ENCODE results near the gene CAV3.

CAV3 gene

DNA sequence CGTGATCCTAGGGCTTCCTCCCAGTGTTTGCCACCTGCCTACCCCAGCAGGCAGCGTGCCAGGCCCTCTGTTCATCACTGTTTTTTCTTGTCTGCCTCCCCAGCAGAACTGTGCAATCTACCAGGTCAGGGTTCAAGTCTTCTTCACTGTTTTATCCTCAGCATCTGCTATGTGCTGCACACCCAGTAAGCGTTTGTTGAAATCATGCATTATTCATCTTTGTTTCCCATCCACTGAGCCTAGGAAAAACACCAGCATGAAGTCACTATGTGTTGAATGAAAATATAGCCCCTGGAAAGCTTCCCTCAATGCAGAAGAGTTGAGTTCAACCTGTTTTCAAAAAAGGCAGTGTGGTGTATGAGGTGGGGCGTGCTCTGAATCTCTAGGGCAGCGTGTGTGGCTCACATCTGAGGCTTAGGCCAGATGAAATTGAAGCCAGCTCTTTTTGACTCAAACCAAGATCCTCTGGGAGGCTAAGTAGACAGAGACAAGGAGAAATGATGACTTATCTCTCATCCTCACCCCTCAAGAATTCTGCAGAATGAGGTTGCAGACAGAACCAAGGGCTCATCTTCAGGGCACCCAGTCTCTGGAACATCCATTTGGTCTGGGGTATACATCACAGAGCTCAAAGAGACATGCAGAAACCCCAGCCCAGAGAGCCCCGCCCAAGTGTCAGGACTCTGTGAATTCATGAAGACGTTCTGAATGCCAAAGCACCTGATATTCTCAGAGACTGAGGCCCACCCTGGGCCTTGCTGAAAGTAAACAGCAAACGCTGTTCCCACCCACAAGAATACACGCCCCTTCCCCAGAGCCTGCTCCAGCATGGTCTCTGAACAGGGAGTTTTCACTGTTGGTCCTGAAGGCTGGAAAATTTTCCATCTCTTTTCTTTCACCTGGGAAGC lies 5.7 kb upstream of the CAV3 start:
- H3K4me1 Mint-ChIP-seq = no peaks in the 10 kb centered on the region
- H3K9me3 Mint-ChIP-seq = peaks cover 8% of the 10 kb centered on the region
- no peaks in the 10 kb centered on the region for H3K36me3 Mint-ChIP-seq
- H3K4me3 Mint-ChIP-seq = no peak overlapping the region
- H3K27me3 Mint-ChIP-seq = peaks cover 11% of the 10 kb centered on the region
- ATAC-seq = no peak
- H3K27ac Mint-ChIP-seq = no peak overlapping the region

DNA sequence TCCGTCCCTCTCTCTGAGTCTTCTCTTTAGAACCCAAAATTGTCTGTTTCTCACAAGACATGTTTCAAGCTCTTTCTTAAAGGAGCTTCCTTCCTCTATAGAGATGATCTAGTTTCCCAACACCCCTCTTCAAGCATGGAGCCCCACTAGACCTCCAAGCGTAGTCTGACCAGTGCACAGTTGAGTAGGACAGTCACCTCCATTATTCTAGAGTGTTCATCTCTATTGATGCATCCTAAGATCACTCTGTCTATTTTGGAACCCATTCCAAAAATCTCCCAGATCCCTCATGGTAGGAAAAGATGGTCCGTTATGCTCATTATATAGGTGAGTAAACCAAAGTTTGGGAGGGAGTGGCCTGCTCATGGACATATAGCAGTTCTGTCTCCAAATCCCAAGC lies 4.1 kb upstream of the CAV3 start:
- H3K4me1 Mint-ChIP-seq = no peaks in the 10 kb centered on the region
- H3K27me3 Mint-ChIP-seq = peaks cover 21% of the 10 kb centered on the region
- no peak overlapping the region for H3K4me3 Mint-ChIP-seq
- no peak overlapping the region for H3K27ac Mint-ChIP-seq
- H3K9me3 Mint-ChIP-seq = peaks cover 8% of the 10 kb centered on the region
- H3K36me3 Mint-ChIP-seq = no peaks in the 10 kb centered on the region
- ATAC-seq = no peak

DNA sequence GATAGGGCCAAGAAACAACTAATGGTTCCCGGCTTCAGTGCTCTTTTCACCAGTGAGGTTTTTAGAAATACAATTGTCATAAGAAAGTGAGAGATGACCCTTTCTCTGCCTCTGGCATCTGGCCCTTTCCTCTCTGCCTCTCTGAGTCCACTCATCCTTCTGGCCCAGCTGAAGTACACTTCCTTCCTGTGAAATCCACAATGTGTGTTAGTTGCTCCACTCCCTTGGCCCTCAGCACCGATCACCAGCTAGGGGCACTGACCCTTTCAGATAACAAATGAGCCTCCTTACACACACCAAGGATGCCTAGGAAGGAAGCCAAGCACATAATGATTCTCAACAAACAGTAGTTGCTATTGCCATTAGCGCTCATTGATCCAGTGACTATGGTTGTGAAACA lies 2.9 kb upstream of the CAV3 start:
- no peak for ATAC-seq

DNA sequence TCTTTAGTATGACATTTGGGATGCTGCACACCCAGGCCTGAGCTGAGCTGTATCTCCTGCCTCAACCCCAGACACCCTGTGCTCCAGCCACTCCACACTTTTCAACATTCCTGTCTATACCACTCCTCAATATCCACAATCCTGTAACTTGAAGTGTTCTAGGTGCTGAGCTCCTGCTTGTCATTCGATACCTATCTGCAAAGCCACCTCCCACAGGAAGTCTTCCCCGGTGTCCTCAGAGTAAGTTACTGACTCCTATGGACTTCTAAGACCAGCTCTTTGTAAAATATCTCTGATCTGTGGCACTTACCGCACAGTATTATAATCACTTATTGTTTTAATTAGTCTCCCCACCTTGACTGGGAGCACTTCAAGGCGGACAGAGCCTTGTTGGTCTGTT lies 1.2 kb upstream of the CAV3 start:
- Mint-ChIP-seq H3K4me3 (no peak overlapping the region), H3K36me3 (no peaks in the 10 kb centered on the region), H3K27ac (no peak overlapping the region), H3K27me3 (peaks cover 44% of the 10 kb centered on the region), H3K4me1 (no peaks in the 10 kb centered on the region), H3K9me3 (no peaks in the 10 kb centered on the region)
- ATAC-seq = no peak

More for the DNA sequence above, 2.9 kb upstream of the CAV3 start:
- Mint-ChIP-seq H3K27ac (no peak overlapping the region), H3K4me3 (no peak overlapping the region), H3K4me1 (no peaks in the 10 kb centered on the region), H3K36me3 (no peaks in the 10 kb centered on the region), H3K9me3 (peaks cover 8% of the 10 kb centered on the region), H3K27me3 (peaks cover 27% of the 10 kb centered on the region)

DNA sequence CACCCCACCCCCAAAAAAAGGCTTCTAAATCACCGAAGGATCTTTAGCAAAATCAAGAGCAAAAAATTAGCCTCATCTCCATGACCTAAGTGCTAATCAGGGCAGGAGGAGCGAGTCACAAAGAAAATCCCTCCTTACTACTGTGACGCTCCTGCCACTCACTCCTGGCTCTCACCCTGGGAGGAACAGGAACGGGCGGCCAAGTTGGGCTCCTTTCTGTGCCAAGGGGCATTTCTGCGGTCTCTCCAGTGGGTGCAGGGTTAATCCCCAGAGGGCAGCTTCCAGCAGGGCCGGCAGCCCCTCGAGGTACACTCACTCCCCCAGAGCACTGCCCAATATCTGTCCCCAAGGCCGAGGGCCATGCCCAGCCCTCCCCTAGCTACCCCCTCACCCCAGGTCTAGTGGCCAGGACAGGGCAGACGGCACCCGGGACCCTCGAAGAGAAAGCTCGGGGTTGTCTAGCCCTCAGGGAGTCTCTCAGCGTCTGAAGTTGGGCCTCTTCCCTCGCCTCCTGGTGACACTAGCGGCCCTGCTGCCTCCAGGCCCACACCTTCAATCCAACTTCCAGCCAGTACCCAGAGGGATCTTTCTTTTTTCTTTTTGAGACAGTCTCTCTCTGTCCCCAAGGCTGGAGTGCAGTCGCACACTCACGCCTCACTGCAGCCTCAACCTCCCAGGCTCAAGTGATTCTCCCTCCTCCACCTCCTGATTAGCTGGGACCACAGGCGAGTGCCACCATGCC lies 706 bp downstream of the CAV3 start:
- H3K27me3 Mint-ChIP-seq = peaks cover 57% of the 10 kb centered on the region
- ATAC-seq = no peak
- H3K27ac Mint-ChIP-seq = no peak overlapping the region
- H3K9me3 Mint-ChIP-seq = no peaks in the 10 kb centered on the region
- no peak overlapping the region for H3K4me3 Mint-ChIP-seq
- H3K36me3 Mint-ChIP-seq = no peaks in the 10 kb centered on the region
- H3K4me1 Mint-ChIP-seq = no peaks in the 10 kb centered on the region

DNA sequence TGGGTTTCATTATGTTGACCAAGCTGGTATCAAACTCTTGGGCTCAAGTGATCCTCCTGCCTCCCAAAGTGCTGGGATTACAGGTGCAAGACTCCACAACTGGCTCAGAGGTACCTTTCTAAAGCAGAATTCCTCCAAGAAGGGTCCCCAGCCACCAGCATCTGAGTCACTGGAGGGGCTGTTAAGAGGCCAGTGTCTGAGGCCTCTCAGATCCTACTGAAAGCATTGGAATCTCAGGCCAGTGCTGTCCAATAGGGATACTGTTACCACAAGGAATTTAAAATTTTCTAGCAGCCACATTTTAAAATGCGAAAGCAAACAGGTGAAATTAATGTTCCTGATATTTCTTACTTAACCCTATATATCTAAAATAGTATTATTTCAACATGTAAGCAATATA lies 1.3 kb downstream of the CAV3 start:
- H3K27me3 Mint-ChIP-seq = peaks cover 57% of the 10 kb centered on the region
- no peak overlapping the region for H3K4me3 Mint-ChIP-seq
- H3K4me1 Mint-ChIP-seq = no peaks in the 10 kb centered on the region
- H3K9me3 Mint-ChIP-seq = no peaks in the 10 kb centered on the region
- no peaks in the 10 kb centered on the region for H3K36me3 Mint-ChIP-seq
- ATAC-seq = no peak
- no peak overlapping the region for H3K27ac Mint-ChIP-seq

DNA sequence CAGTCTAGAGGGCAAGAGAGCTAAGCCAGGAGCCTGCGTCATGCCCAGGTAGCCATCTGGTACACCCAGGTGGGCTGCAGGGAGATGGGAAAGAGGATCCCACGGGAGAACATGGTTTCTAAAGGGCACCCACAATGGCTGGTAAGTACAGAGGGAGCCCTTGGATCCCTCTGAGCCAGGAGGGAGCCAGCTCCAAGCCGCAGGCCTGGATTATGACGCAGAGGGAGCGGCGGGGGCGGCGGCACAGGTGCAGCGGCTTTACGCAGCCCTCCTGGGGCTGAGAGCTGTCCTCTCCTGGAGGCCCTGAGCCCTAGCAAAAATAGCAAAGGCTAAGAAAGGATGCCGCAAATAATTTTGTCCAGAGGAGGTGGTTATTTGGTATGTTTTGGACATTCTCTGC lies 2.8 kb downstream of the CAV3 start:
- no peaks in the 10 kb centered on the region for H3K36me3 Mint-ChIP-seq
- no peaks in the 10 kb centered on the region for H3K9me3 Mint-ChIP-seq
- no peak overlapping the region for H3K4me3 Mint-ChIP-seq
- H3K27me3 Mint-ChIP-seq = peaks cover 58% of the 10 kb centered on the region
- H3K27ac Mint-ChIP-seq = no peak overlapping the region
- ATAC-seq = no peak
- no peaks in the 10 kb centered on the region for H3K4me1 Mint-ChIP-seq

DNA sequence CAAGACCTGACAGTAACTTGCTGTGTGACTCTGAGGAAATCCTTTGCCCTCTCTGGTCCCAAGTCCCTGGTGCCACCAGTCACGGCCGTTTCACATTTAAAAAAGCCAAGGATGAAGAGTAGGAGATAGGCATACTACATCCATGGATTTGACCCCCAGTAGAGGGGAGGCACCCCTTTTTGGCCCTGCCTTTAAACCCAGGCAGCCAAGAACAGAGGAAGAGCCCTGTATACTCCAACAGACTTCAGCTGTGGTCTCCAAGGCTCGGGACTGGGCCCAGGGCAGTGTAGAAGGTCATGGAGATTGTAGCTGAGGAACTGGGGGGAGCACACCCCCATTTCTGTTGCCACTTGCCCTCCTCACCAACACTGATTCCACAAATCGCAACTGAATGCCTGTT lies 3.7 kb downstream of the CAV3 start:
- Mint-ChIP-seq H3K4me1 (no peaks in the 10 kb centered on the region), H3K9me3 (no peaks in the 10 kb centered on the region), H3K4me3 (no peak overlapping the region), H3K27ac (no peak overlapping the region), H3K36me3 (no peaks in the 10 kb centered on the region), H3K27me3 (peaks cover 61% of the 10 kb centered on the region)
- no peak for ATAC-seq

DNA sequence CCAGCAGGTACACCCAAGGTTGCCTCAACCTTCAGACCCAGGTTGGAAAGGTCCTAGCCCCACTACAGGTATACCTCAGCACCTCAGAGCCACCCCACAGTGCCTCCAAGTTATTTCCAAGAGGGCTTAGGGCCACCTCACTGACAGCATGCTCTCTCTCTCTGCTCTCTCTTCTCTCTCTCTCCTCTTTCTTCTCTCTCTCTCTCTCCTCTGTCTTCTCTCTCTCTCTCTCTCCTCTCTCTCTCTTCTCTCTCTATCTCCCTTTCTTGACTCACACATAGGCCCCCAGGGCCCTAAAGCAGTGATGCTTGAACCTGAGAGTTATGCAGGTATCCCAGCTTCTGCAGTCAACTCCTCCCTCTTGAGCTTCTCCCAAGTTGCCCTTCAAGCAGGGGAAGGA lies 4.2 kb downstream of the CAV3 start:
- H3K9me3 Mint-ChIP-seq = no peaks in the 10 kb centered on the region
- no peaks in the 10 kb centered on the region for H3K4me1 Mint-ChIP-seq
- H3K27ac Mint-ChIP-seq = no peak overlapping the region
- no peak overlapping the region for H3K4me3 Mint-ChIP-seq
- no peaks in the 10 kb centered on the region for H3K36me3 Mint-ChIP-seq
- ATAC-seq = peak; percentile 22
- H3K27me3 Mint-ChIP-seq = peaks cover 59% of the 10 kb centered on the region

DNA sequence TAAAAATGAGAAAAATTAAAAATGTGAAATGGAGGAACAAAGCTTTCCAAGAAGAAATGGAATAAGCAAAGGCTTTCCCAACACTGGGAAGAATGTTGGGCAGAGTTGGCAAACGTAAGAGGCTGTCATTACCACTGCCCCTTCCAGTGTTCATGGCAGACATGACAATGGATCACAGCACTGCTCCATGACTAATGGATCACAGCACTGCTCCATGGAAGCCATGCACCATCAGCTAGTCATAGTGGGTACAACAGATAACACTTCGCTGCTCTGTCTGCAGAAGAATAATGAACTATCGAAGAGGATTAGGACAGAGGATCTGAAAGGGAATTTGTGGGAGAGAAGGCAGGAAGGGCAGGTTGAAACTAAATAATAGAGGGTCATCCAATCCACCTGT lies 5.0 kb downstream of the CAV3 start:
- Mint-ChIP-seq H3K27me3 (peaks cover 57% of the 10 kb centered on the region), H3K4me1 (no peaks in the 10 kb centered on the region), H3K9me3 (no peaks in the 10 kb centered on the region), H3K36me3 (no peaks in the 10 kb centered on the region), H3K4me3 (no peak overlapping the region), H3K27ac (no peak overlapping the region)
- ATAC-seq = no peak

DNA sequence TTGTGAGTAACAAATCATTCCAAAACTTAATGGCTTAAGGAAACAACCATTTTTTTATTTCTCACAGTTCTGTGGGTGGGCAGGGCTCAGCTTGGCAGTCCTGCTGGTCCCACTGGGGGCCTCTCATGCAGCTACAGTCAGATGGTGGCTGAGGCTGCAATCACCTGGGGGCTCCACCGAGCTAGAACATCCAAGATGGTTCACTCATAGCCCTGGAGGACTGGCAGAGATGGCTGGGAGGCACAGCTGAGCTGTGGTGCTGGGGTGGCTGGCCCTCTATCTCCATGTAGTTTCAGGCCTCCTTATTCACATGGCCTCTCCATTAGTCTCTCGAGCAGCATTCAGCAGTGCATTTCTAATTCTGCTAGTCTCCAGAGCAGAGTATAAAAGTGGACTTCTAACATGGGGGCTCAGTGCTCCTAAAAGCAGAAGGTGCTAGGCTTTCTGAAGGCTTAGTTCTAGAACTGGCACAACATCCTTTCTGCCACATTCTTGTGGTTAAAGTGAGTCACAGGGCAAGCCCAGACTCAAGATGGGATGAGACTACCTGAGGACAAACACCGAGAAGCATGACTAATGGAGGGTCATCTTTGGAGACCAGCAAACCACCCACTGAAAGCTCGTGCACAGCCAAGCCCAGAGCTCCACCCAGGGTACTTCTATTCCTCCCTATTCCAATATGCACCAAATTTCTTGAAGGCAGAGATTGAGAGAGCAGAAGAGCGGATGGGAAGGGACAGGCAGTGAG lies 6.3 kb downstream of the CAV3 start:
- H3K9me3 Mint-ChIP-seq = no peaks in the 10 kb centered on the region
- peaks cover 44% of the 10 kb centered on the region for H3K27me3 Mint-ChIP-seq
- no peak overlapping the region for H3K4me3 Mint-ChIP-seq
- H3K4me1 Mint-ChIP-seq = no peaks in the 10 kb centered on the region
- no peak for ATAC-seq
- H3K27ac Mint-ChIP-seq = no peak overlapping the region
- no peaks in the 10 kb centered on the region for H3K36me3 Mint-ChIP-seq

DNA sequence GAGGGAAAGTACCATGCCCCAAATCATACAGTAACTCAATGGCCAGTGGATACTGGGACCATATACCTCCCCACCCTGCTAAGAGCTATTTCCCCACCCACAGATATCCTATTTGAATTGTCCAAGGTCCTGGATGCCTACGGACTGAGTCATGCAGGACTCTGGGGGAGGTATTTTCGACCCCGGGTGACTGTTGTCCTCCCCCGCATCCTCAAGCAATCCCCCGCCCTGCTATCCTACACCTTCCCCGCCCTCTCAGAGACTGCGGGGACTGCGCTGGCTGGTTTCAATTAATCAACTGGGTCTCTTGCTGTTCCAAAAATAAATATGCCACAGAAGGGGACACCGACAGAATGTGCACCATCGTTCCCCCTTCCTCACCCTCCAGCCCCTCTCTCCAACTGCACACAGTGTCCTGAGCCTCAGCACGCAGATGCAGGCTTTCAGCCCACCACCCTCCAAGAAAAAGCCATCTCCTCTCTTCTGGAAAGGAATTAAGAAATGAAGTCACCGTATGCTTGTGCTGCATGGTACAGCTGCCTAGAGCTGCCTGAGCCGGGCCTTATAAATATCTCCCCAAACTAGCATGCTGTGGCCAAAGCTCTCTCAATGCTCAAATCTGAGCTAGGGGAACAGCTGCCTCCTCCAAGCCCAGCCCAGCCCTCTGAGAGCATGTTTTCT lies 8.1 kb downstream of the CAV3 start:
- H3K36me3 Mint-ChIP-seq = no peaks in the 10 kb centered on the region
- ATAC-seq = no peak

DNA sequence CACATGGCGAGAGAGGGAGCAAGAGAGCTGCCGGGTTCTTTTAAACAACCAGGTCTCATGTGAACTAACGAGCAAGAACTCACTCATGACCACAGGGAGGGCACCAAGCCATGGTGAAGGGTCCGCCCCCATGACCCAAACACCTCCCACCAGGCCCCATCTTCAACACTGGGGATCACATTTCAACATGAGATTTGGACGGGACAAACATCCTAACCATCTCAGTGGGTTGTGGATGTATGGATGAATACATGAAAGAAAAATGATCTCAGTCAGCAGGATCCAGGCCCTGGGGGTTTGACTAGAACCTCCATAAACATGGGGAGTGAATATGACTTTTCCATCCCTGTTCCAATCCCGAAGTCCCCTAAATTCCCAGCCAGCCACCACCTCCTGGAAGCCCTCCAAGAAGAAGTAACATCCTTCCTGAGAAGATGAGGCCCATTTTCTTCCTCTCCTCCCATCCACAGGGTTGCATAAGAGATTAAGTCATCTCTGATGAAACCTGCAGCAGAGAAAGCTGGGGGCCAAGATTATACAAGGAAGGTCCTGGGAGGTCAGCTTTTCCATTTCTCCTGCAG lies 9.5 kb downstream of the CAV3 start:
- Mint-ChIP-seq H3K9me3 (no peaks in the 10 kb centered on the region), H3K36me3 (no peaks in the 10 kb centered on the region), H3K27ac (no peak overlapping the region), H3K4me1 (no peaks in the 10 kb centered on the region), H3K27me3 (peaks cover 18% of the 10 kb centered on the region), H3K4me3 (no peak overlapping the region)
- no peak for ATAC-seq

More for the DNA sequence above, 8.1 kb downstream of the CAV3 start:
- no peaks in the 10 kb centered on the region for H3K4me1 Mint-ChIP-seq
- H3K27me3 Mint-ChIP-seq = peaks cover 32% of the 10 kb centered on the region
- no peak overlapping the region for H3K4me3 Mint-ChIP-seq
- H3K9me3 Mint-ChIP-seq = no peaks in the 10 kb centered on the region
- H3K27ac Mint-ChIP-seq = no peak overlapping the region

DNA sequence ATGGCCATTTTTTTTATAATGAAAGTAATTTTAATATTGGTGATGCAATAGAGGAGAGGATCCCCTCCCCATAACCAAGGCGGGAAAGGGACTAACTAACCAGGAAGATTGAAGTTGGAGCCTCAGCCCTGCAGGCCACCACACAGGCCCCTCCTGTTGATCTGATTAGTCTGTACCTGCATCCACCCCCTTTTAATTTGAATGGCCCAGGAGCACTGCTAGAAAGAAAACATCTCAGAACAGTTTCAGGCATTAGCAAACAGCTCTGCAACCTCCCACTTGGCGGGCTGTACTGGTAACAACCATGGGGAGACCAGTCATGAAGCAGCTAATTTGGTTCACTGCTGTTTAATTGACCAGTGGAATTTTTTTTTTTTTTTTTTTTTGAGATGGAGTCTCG lies 10.3 kb downstream of the CAV3 start:
- ATAC-seq = no peak
- Mint-ChIP-seq H3K36me3 (no peaks in the 10 kb centered on the region), H3K4me3 (no peak overlapping the region), H3K9me3 (no peaks in the 10 kb centered on the region), H3K27me3 (peaks cover 12% of the 10 kb centered on the region), H3K4me1 (no peaks in the 10 kb centered on the region), H3K27ac (no peak overlapping the region)

All from stimulated activated memory B cell treated with anti-CD40 and anti-IgM and Interleukin-4, amounts not matched to agents 10 μg/mL and 1 μg/mL and 100 μg/mL, for 72 hours (primary cell).